Endodermal cell (in vitro differentiated cells): ENCODE measurements around the gene TRAPPC3L. TPM values are rescaled to one million over a fixed set of nuclear protein-coding genes. Genes with fewer than 3 reads are reported as not detected.

Experiments
- DNase-seq: peaks from one replicate; pipeline ENCODE4 v3.0.0-alpha.2; 2017
- H3K27ac ChIP-seq: 2 replicates; pipeline ENCODE4 v1.5.1; 2013; ENCODE audit warnings: mild to moderate bottlenecking, low read depth, low read length, moderate library complexity
- H3K27me3 ChIP-seq: 2 replicates; pipeline ENCODE4 v1.6.1; 2013; ENCODE audit warnings: mild to moderate bottlenecking, low read length, moderate library complexity; ENCODE audit not compliant: insufficient read depth, control insufficient read depth, poor library complexity, severe bottlenecking
- H3K36me3 ChIP-seq: 2 replicates; pipeline ENCODE4 v1.7.0; 2013; ENCODE audit warnings: mild to moderate bottlenecking, low read length, moderate library complexity; ENCODE audit not compliant: control insufficient read depth, insufficient read depth
- H3K4me1 ChIP-seq: one replicate; pipeline ENCODE4 v1.7.0; 2013; ENCODE audit warnings: low read length; ENCODE audit not compliant: control insufficient read depth, insufficient read depth
- H3K4me3 ChIP-seq: 2 replicates; pipeline ENCODE4 v1.5.1; 2013; ENCODE audit warnings: mild to moderate bottlenecking, low read length, moderate library complexity
- H3K9ac ChIP-seq: 2 replicates; pipeline ENCODE4 v1.6.1; 2013; ENCODE audit warnings: mild to moderate bottlenecking, low read length, moderate library complexity; ENCODE audit not compliant: poor library complexity, severe bottlenecking; ENCODE audit errors: extremely low read depth
- H3K9me3 ChIP-seq: 2 replicates; pipeline ENCODE4 v1.6.1; 2013; ENCODE audit warnings: mild to moderate bottlenecking, low read length, moderate library complexity; ENCODE audit not compliant: control insufficient read depth
- H3K27ac Mint-ChIP-seq: 2 replicates; pipeline ENCODE4 v1.8.0; 2020; ENCODE audit warnings: mixed read lengths
- H3K27me3 Mint-ChIP-seq: 2 replicates; pipeline ENCODE4 v1.8.0; 2021; ENCODE audit warnings: mild to moderate bottlenecking, mixed read lengths; ENCODE audit not compliant: insufficient read depth
- H3K36me3 Mint-ChIP-seq: 2 replicates; pipeline ENCODE4 v1.8.0; 2020; ENCODE audit warnings: low read depth, mixed read lengths
- H3K4me1 Mint-ChIP-seq: 2 replicates; pipeline ENCODE4 v1.8.0; 2020; ENCODE audit warnings: mixed read lengths
- H3K4me3 Mint-ChIP-seq: 2 replicates; pipeline ENCODE4 v1.8.0; 2020; ENCODE audit warnings: mild to moderate bottlenecking, moderate library complexity, mixed read lengths
- H3K9me3 Mint-ChIP-seq: 2 replicates; pipeline ENCODE4 v1.8.0; 2020; ENCODE audit warnings: mild to moderate bottlenecking, mixed read lengths
- WGBS, 2 experiments: methylation state at CpG; one replicate each; pipeline versions ENCODE4 v1.1.5 to v1.1.7; 2013; ENCODE audit warnings: missing lambda C conversion rate in 2 of 2, mixed read lengths in 1 of 2; ENCODE audit not compliant: insufficient coverage in 1 of 2, insufficient read length in 1 of 2; 5-methylcytosine and 5-hydroxymethylcytosine counted together
- total RNA-seq, 2 donors: library from RNA; stranded (reverse); fragmentation: NEBNext Ultra II Directional in 1 of 2; extraction: Animal tissue kit (Norgen Biotek cat#: 25700) in 1 of 2; gene quantifications; 2 replicates in 1 of 2; 3 replicates in 1 of 2; pipeline ENCODE4 v1.2.1, GENCODE V29; 2021
- TF ChIP-seq, protein P1 (sequence below): fragments of 200-600 bp; sonication (generic); conservative IDR thresholded peaks from 2 replicates; pipeline ENCODE4 v1.5.0; 2021; ENCODE audit warnings: antibody characterized with exemption, mild to moderate bottlenecking

The TRAPPC3L gene
- total RNA-seq, 2 donors from 2014 or later = not detected

DNA sequence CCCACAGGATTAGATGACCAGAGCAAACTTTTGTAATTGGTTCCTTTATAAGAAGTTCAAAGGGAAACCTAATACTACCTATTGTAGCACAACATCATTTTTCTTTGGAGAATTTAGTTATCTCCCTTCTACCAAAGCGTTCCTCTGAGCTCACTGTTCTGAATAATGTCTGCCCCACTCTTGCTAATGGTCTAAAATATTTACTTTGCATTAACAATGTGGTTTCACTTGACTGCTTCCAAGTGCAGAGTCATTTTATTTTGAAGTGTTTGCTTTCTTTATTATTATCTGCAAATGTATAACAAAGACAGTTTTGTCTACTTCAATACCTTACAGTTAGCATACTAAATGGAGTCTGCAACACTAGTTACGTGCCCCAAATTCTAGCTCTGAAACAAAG, 15.0 kb downstream of the TRAPPC3L start:
- no peak overlapping the region for H3K27ac ChIP-seq
- no peaks in the 10 kb centered on the region for H3K36me3 Mint-ChIP-seq
- no peak overlapping the region for H3K9ac ChIP-seq
- H3K27ac Mint-ChIP-seq = no peak overlapping the region
- DNase-seq = no peak
- H3K4me1 Mint-ChIP-seq = peaks cover 35% of the 10 kb centered on the region
- H3K9me3 Mint-ChIP-seq = no peaks in the 10 kb centered on the region
- H3K4me3 Mint-ChIP-seq = no peak overlapping the region
- peaks cover 42% of the 10 kb centered on the region for H3K27me3 ChIP-seq
- no peaks in the 10 kb centered on the region for H3K9me3 ChIP-seq
- WGBS, 2 experiments = 63 to 68% methylated on average over 1 to 2 of the region's 2 CpGs
- no peaks in the 10 kb centered on the region for H3K36me3 ChIP-seq
- H3K27me3 Mint-ChIP-seq = peaks cover 38% of the 10 kb centered on the region
- no peak overlapping the region for H3K4me3 ChIP-seq
- peaks cover 3% of the 10 kb centered on the region for H3K4me1 ChIP-seq
- TF ChIP-seq, protein P1, sequence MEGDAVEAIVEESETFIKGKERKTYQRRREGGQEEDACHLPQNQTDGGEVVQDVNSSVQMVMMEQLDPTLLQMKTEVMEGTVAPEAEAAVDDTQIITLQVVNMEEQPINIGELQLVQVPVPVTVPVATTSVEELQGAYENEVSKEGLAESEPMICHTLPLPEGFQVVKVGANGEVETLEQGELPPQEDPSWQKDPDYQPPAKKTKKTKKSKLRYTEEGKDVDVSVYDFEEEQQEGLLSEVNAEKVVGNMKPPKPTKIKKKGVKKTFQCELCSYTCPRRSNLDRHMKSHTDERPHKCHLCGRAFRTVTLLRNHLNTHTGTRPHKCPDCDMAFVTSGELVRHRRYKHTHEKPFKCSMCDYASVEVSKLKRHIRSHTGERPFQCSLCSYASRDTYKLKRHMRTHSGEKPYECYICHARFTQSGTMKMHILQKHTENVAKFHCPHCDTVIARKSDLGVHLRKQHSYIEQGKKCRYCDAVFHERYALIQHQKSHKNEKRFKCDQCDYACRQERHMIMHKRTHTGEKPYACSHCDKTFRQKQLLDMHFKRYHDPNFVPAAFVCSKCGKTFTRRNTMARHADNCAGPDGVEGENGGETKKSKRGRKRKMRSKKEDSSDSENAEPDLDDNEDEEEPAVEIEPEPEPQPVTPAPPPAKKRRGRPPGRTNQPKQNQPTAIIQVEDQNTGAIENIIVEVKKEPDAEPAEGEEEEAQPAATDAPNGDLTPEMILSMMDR = no peak

DNA sequence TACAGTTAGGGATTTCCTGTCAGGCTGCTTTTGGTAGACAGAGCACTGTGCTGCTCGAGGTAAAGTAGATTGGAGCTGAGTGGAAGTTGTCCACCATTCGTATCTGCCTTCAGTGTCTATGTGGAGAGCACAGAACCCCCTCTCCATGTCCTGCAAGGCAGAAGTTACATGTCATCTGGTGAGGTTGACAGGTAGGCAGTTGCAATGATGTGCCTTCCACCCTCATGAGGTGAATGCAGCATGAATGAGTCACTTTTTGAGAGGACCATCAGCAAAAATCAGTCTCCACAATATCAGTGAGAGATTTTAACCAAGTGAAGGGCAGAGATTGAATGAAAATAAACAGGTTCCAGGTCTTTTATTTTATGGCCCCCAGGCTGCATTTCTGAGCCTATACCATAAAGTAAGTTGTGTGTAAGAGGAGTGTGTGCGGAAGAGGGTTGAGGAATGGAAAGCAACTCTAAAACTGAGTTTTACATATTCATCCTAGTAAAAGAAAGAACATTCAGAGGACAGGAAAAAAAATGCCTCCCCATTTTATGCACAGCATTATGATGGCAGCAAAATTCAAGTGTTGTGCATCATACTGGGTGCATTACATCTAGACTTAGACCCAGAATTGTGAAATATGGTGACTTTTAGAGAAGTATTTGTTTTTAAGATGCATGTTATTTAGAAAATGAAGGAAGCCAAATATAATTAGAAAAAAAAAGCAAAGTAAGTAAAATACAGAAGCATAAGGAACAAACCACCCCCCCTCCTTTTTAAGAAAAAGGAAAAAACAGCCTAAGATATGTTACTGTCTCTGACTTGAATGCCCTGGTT, 15.8 kb downstream of the TRAPPC3L start:
- peaks cover 37% of the 10 kb centered on the region for H3K4me1 Mint-ChIP-seq
- no peaks in the 10 kb centered on the region for H3K9me3 ChIP-seq
- H3K9me3 Mint-ChIP-seq = no peaks in the 10 kb centered on the region
- peaks cover 38% of the 10 kb centered on the region for H3K27me3 Mint-ChIP-seq
- H3K36me3 ChIP-seq = no peaks in the 10 kb centered on the region
- DNase-seq = no peak
- no peak overlapping the region for H3K27ac Mint-ChIP-seq
- H3K4me1 ChIP-seq = peaks cover 3% of the 10 kb centered on the region
- no peak overlapping the region for H3K4me3 ChIP-seq
- no peak overlapping the region for H3K27ac ChIP-seq
- H3K36me3 Mint-ChIP-seq = no peaks in the 10 kb centered on the region
- H3K9ac ChIP-seq = no peak overlapping the region
- WGBS, 2 experiments = 85% methylated on average over 3 of the region's 3 CpGs; no CpG with 5 or more reads in 1 of the 2 experiments
- H3K27me3 ChIP-seq = peaks cover 42% of the 10 kb centered on the region
- H3K4me3 Mint-ChIP-seq = no peak overlapping the region
- TF ChIP-seq, protein P1 = no peak

DNA sequence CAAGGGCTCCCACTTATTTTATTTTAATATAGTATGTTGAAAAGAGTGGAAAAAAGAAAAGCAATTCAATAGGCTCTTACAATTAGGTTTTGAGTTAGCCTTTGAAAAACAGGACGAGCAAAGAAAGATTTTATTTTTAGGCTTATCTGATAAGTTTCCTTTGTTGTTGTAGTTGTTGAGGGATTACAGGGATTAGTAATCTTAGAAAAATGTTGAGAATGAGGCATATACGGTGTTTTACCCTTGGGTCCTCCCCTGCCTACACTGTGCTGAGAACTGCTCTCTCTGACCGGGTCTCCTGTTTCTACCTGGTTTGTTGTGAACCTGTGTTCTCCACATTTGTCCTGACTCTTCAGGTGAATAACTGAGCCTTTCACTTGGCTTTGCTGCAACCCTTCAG, 16.7 kb downstream of the TRAPPC3L start:
- H3K36me3 Mint-ChIP-seq = no peaks in the 10 kb centered on the region
- peak overlapping the region; percentile 45 for H3K27ac Mint-ChIP-seq
- H3K27me3 Mint-ChIP-seq = peaks cover 38% of the 10 kb centered on the region
- no peak overlapping the region for H3K27ac ChIP-seq
- H3K27me3 ChIP-seq = peaks cover 42% of the 10 kb centered on the region
- TF ChIP-seq, protein P1 = no peak
- peak overlapping the region; percentile 15 for H3K4me3 ChIP-seq
- H3K9ac ChIP-seq = no peak overlapping the region
- no peak overlapping the region for H3K4me3 Mint-ChIP-seq
- DNase-seq = peak; percentile 68
- WGBS, 2 experiments = 28 to 29% methylated on average over 3 of the region's 3 CpGs
- peaks cover 8% of the 10 kb centered on the region for H3K4me1 ChIP-seq
- H3K36me3 ChIP-seq = no peaks in the 10 kb centered on the region
- no peaks in the 10 kb centered on the region for H3K9me3 ChIP-seq
- H3K9me3 Mint-ChIP-seq = no peaks in the 10 kb centered on the region
- peaks cover 35% of the 10 kb centered on the region for H3K4me1 Mint-ChIP-seq
